Adrenal gland (tissue), 5 donors: ENCODE results near the gene C6orf52.

Experiments
- POLR2A ChIP-seq, 2 donors: fragments of 450-650 bp; IDR thresholded peaks; one replicate each; pipeline ENCODE4 v1.6.1; 2017; ENCODE audit warnings: antibody characterized with exemption in 2 of 2, mild to moderate bottlenecking in 2 of 2, moderate library complexity in 1 of 2
- TF ChIP-seq, protein P1 (sequence below), 6 experiments: fragments of 450-650 bp in 4 of 6; fragments of 200-600 bp in 2 of 6; sonication (generic) in 1 of 6; IDR thresholded peaks; 1 replicate in 5 of 6; 2 replicates in 1 of 6; pipeline versions ENCODE4 v1.5.1 to v1.8.0; 2016 to 2021; ENCODE audit warnings: antibody characterized with exemption in 6 of 6, mild to moderate bottlenecking in 2 of 6, moderate library complexity in 1 of 6
- donor health status: DM: no; HTN: no; CAD: no.

- TF ChIP-seq, protein P1, sequence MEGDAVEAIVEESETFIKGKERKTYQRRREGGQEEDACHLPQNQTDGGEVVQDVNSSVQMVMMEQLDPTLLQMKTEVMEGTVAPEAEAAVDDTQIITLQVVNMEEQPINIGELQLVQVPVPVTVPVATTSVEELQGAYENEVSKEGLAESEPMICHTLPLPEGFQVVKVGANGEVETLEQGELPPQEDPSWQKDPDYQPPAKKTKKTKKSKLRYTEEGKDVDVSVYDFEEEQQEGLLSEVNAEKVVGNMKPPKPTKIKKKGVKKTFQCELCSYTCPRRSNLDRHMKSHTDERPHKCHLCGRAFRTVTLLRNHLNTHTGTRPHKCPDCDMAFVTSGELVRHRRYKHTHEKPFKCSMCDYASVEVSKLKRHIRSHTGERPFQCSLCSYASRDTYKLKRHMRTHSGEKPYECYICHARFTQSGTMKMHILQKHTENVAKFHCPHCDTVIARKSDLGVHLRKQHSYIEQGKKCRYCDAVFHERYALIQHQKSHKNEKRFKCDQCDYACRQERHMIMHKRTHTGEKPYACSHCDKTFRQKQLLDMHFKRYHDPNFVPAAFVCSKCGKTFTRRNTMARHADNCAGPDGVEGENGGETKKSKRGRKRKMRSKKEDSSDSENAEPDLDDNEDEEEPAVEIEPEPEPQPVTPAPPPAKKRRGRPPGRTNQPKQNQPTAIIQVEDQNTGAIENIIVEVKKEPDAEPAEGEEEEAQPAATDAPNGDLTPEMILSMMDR (IDR thresholded peaks at IDR 0.05) = no peak
- TF ChIP-seq POLR2A (IDR thresholded peaks at IDR 0.05) = no peak
These were observed 29.1 kb upstream of the C6orf52 start for GRCh38 chr6:10723567-10723881.
